Measurements from ENCODE around the gene CYP4V2.
"Not testable (repeated sequence)": the region's sequence is repeated elsewhere in the genome, so short reads cannot be mapped to it uniquely, and the experiment has no call there.

CYP4V2 gene

GRCh38 chr4:186234367-186234766 lies 43.0 kb downstream of the CYP4V2 start:
- DNase-seq (ENCODE audit: low read depth): no peak

- DNase-seq (ENCODE audit: low read depth): no peak
Measured at GRCh38 chr4:186236126-186236525, 44.8 kb downstream of the CYP4V2 start.

- no peak for DNase-seq (ENCODE audit: low read depth)
Measured at GRCh38 chr4:186240452-186240847, 49.1 kb downstream of the CYP4V2 start.

- DNase-seq (ENCODE audit: low read depth): no peak
Measured at GRCh38 chr4:186240848-186241491, 49.6 kb downstream of the CYP4V2 start.

- no peak for DNase-seq (ENCODE audit: low read depth)
Measured at GRCh38 chr4:186241616-186242015, 50.2 kb downstream of the CYP4V2 start.

- not testable (repeated sequence) for DNase-seq (ENCODE audit: low read depth)
Measured at GRCh38 chr4:186242031-186242430, 50.7 kb downstream of the CYP4V2 start.

- DNase-seq (ENCODE audit: low read depth): no peak
Measured at GRCh38 chr4:186243331-186243730, 52.0 kb downstream of the CYP4V2 start.

GRCh38 chr4:186244835-186245234 lies 53.5 kb downstream of the CYP4V2 start:
- DNase-seq (ENCODE audit: low read depth): no peak

- not testable (repeated sequence) for DNase-seq (ENCODE audit: low read depth)
Measured at GRCh38 chr4:186247062-186247752, 55.8 kb downstream of the CYP4V2 start.

GRCh38 chr4:186248643-186249042 lies 57.3 kb downstream of the CYP4V2 start:
- DNase-seq (ENCODE audit: low read depth): no peak

GRCh38 chr4:186249785-186250754 lies 58.7 kb downstream of the CYP4V2 start:
- peak; percentile 10 for DNase-seq (ENCODE audit: low read depth)

GRCh38 chr4:186250760-186251159 lies 59.4 kb downstream of the CYP4V2 start:
- no peak for DNase-seq (ENCODE audit: low read depth)

GRCh38 chr4:186255122-186255521 lies 63.8 kb downstream of the CYP4V2 start:
- DNase-seq (ENCODE audit: low read depth): no peak

GRCh38 chr4:186258216-186258811 lies 66.9 kb downstream of the CYP4V2 start:
- no peak for DNase-seq (ENCODE audit: low read depth)

- DNase-seq (ENCODE audit: low read depth): no peak
Measured at GRCh38 chr4:186260117-186260503, 68.7 kb downstream of the CYP4V2 start.

Data from EH (cell line).